Tibial nerve (tissue), 4 donors: Measurements from ENCODE around the gene TRPM2. TPM values are rescaled to one million over a fixed set of nuclear protein-coding genes. Genes with fewer than 3 reads are reported as not detected.

Source experiments
- DNase-seq, 2 donors: peaks; one replicate each; pipeline ENCODE4 v3.0.0-alpha.2; 2019; ENCODE audit warnings: low spot score in 2 of 2
- H3K27ac ChIP-seq, 4 donors: fragments of 200-600 bp; sonication (generic) in 3 of 4; one replicate each; pipeline ENCODE4 v1.5.1; 2017 to 2019; ENCODE audit warnings: mild to moderate bottlenecking in 1 of 4
- H3K27me3 ChIP-seq, 2 donors: fragments of 200-600 bp; sonication (generic) in 1 of 2; one replicate each; pipeline versions ENCODE4 v1.5.1 to v1.6.0; 2017 to 2019
- H3K36me3 ChIP-seq, 3 donors: fragments of 200-600 bp; sonication (generic); one replicate each; pipeline ENCODE4 v1.5.1; 2018 to 2019
- H3K4me1 ChIP-seq, 4 donors: fragments of 200-600 bp; sonication (generic) in 3 of 4; one replicate each; pipeline ENCODE4 v1.5.1; 2017 to 2019
- H3K4me3 ChIP-seq, 4 donors: fragments of 200-600 bp; sonication (generic) in 3 of 4; one replicate each; pipeline ENCODE4 v1.5.1; 2017 to 2019; ENCODE audit warnings: mild to moderate bottlenecking in 1 of 4, moderate library complexity in 1 of 4
- H3K9me3 ChIP-seq, 4 donors: fragments of 200-600 bp; sonication (generic) in 3 of 4; one replicate each; pipeline ENCODE4 v1.5.1; 2017 to 2019
- EP300 ChIP-seq, 2 donors: sonication (generic); formaldehyde crosslinking; IDR thresholded peaks; one replicate each; pipeline ENCODE4 v1.6.1; 2017; ENCODE audit warnings: antibody characterized with exemption in 2 of 2, mild to moderate bottlenecking in 1 of 2
- POLR2A ChIP-seq, 2 donors: fragments of 450-650 bp; IDR thresholded peaks; one replicate each; pipeline ENCODE4 v1.6.1; 2017; ENCODE audit warnings: antibody characterized with exemption in 2 of 2, mild to moderate bottlenecking in 2 of 2, moderate library complexity in 2 of 2
- WGBS, 2 donors: methylation state at CpG; one replicate each; pipeline ENCODE4 v1.1.5; 2018; 5-methylcytosine and 5-hydroxymethylcytosine counted together
- total RNA-seq, 4 donors: library from RNA; depleted of rRNA; stranded (reverse); fragments of >200 nt; gene quantifications; one replicate each; pipeline ENCODE4 v1.1.0, GENCODE V29; 2016
- TF ChIP-seq, protein P1 (sequence below), 5 experiments: fragments of 200-600 bp in 3 of 5; fragments of 450-650 bp in 2 of 5; sonication (generic) in 3 of 5; IDR thresholded peaks; one replicate each; pipeline ENCODE4 v1.5.1; 2016 to 2019; ENCODE audit warnings: antibody characterized with exemption in 5 of 5, mild to moderate bottlenecking in 3 of 5, moderate library complexity in 2 of 5

The TRPM2 gene
- total RNA-seq, 4 donors from 2014 or later: 4.9 to 10.3 (median 7.8) TPM

DNA sequence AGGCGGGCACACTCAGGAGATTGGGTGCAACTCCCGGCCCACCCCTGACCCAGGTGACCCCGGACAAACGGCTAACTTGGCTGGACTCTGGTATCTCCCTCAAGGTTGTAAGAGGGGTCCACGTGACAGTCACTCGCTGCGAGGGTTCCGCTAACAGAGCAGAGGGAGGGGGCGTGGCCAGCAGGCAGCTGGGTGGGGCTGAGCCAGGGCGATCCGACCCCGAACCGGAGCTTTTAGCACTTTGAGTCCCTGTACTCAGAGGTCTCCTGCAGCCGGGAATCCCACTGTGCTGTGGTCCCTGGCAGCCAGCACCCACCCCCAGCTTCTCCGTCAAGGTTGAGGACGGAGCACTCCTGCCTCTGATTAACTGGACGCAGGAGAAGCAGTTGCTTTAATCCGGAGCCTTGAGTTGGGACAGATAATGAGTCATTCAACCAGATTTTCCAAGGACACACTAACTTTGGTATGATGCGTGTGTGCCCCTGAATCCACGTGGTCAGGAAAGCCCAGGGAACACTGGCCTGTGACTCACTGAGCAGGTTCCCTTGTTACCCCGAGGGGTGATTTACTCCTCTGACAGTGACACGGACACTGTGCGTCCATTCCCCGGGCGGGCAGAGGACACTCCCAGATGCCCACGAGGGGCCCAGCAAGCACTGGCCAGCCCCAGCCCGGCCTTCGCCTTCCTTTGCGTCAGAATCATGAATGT lies 16.8 kb downstream of the TRPM2 start:
- no peak overlapping the region for H3K4me3 ChIP-seq
- no peak overlapping the region for H3K27ac ChIP-seq
- DNase-seq: peak in 1 of 2 donors; percentile 9
- H3K4me1 ChIP-seq: peaks cover 0 to 4% (median 0%) of the 10 kb centered on the region in 4 donors
- WGBS, 2 donors: 30 to 62% methylated on average over 15 to 27 of the region's 29 CpGs
- peaks cover 0 to 33% of the 10 kb centered on the region in 2 donors for H3K27me3 ChIP-seq
- H3K9me3 ChIP-seq: peaks cover 0 to 10% (median 0%) of the 10 kb centered on the region in 4 donors
- TF ChIP-seq, protein P1, sequence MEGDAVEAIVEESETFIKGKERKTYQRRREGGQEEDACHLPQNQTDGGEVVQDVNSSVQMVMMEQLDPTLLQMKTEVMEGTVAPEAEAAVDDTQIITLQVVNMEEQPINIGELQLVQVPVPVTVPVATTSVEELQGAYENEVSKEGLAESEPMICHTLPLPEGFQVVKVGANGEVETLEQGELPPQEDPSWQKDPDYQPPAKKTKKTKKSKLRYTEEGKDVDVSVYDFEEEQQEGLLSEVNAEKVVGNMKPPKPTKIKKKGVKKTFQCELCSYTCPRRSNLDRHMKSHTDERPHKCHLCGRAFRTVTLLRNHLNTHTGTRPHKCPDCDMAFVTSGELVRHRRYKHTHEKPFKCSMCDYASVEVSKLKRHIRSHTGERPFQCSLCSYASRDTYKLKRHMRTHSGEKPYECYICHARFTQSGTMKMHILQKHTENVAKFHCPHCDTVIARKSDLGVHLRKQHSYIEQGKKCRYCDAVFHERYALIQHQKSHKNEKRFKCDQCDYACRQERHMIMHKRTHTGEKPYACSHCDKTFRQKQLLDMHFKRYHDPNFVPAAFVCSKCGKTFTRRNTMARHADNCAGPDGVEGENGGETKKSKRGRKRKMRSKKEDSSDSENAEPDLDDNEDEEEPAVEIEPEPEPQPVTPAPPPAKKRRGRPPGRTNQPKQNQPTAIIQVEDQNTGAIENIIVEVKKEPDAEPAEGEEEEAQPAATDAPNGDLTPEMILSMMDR (IDR thresholded peaks at IDR 0.05): no peak
- no peak for TF ChIP-seq EP300 (IDR thresholded peaks at IDR 0.05)
- TF ChIP-seq POLR2A (IDR thresholded peaks at IDR 0.05): no peak
- no peaks in the 10 kb centered on the region for H3K36me3 ChIP-seq

DNA sequence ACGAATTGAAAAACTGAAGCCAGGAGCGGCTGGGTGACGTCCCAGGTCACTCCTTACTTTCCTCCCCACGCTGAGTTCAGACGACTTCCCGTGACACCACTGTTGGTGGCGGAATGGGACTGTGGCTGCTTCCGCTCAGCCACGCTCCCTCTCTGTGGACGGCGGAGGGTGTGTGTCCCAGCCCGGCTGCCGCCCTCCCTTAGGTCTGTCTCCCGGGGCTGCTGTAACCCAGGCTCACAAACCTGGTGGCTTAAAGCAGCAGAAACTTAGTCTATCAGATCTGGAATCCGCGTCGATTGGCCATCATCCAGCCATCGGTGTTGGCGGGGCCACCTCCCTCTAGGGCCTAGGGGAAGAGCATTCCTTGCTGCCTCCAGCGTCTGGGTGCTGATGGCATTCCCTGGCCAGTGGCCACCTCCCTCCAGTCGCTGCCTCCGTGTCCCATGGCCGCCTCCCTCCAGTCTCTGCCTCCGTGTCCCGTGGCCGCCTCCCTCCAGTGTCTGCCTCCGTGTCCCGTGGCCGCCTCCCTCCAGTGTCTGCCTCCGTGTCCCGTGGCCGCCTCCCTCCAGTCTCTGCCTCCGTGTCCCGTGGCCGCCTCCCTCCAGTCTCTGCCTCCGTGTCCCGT lies 17.5 kb downstream of the TRPM2 start:
- no peaks in the 10 kb centered on the region for H3K36me3 ChIP-seq
- TF ChIP-seq, protein P1 (IDR thresholded peaks at IDR 0.05): no peak
- TF ChIP-seq POLR2A (IDR thresholded peaks at IDR 0.05): no peak
- TF ChIP-seq EP300 (IDR thresholded peaks at IDR 0.05): no peak
- no peak overlapping the region for H3K27ac ChIP-seq
- peaks cover 0 to 33% of the 10 kb centered on the region in 2 donors for H3K27me3 ChIP-seq
- WGBS, 2 donors: 91 to 95% methylated on average over 26 to 35 of the region's 37 CpGs
- DNase-seq: no peak
- no peak overlapping the region for H3K4me3 ChIP-seq
- H3K9me3 ChIP-seq: peaks cover 0 to 7% (median 0%) of the 10 kb centered on the region in 4 donors
- peaks cover 0 to 4% (median 0%) of the 10 kb centered on the region in 4 donors for H3K4me1 ChIP-seq

DNA sequence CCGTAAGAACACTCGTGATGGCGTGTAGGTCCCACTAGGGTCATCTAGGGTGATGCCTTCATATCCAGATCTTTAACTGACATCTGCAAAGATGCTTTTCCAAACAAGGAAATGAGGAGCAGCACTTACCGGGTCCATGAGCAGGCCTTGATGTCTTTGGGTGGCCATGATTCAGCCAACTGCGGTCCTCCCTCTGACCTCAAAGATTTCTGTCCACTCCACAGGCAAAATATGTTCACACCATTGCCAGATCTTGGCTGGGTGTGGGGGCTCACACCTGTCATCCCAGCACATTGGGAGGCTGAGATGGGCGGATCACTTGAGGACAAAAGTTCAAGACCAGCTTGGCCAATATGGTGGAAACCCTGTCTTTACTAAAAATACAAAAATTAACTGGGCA lies 18.2 kb downstream of the TRPM2 start:
- H3K36me3 ChIP-seq: no peaks in the 10 kb centered on the region
- 85 to 86% methylated on average over 6 of the region's 6 CpGs for WGBS, 2 donors
- no peak overlapping the region for H3K27ac ChIP-seq
- H3K27me3 ChIP-seq: peaks cover 0 to 38% of the 10 kb centered on the region in 2 donors
- TF ChIP-seq POLR2A (IDR thresholded peaks at IDR 0.05): no peak
- TF ChIP-seq, protein P1 (IDR thresholded peaks at IDR 0.05): no peak
- TF ChIP-seq EP300 (IDR thresholded peaks at IDR 0.05): no peak
- no peak for DNase-seq
- peaks cover 0 to 7% (median 0%) of the 10 kb centered on the region in 4 donors for H3K9me3 ChIP-seq
- H3K4me1 ChIP-seq: peaks cover 0 to 4% (median 0%) of the 10 kb centered on the region in 4 donors
- H3K4me3 ChIP-seq: no peak overlapping the region

DNA sequence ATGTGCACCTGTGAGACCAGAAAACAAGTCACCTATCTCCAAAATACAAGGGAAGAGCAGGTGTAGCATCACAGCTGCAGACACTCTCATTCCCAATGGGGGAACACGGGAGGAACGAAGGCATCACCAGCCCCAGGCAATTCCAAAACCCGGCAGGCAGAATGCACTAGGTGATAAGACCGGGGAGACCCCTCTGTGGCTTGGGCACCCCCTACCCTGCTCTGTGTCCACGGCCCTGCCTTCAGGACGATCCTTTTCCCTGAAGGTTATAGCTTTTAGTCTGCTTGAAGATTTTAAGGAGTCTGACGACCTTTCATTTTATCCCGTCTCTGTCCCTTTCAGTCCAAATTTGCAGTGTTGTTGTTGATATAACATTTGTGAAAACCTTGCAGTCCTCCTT lies 19.2 kb downstream of the TRPM2 start:
- no peak overlapping the region for H3K27ac ChIP-seq
- WGBS, 2 donors: 68 to 71% methylated on average over 8 of the region's 8 CpGs
- no peak for TF ChIP-seq EP300 (IDR thresholded peaks at IDR 0.05)
- no peak for TF ChIP-seq POLR2A (IDR thresholded peaks at IDR 0.05)
- TF ChIP-seq, protein P1 (IDR thresholded peaks at IDR 0.05): no peak
- no peaks in the 10 kb centered on the region for H3K36me3 ChIP-seq
- DNase-seq: no peak
- peaks cover 0 to 4% (median 0%) of the 10 kb centered on the region in 4 donors for H3K4me1 ChIP-seq
- peaks cover 0 to 38% of the 10 kb centered on the region in 2 donors for H3K27me3 ChIP-seq
- no peak overlapping the region for H3K4me3 ChIP-seq
- H3K9me3 ChIP-seq: peaks cover 0 to 7% (median 0%) of the 10 kb centered on the region in 4 donors
